GM19395 (cell line): ENCODE results near the gene DCST1.

Experiments
- ATAC-seq: cut with Tn5 transposase; IDR thresholded peaks from one replicate; pipeline ENCODE4 v1.9.1; 2021; ENCODE audit warnings: mild to moderate bottlenecking, moderate library complexity; ENCODE audit not compliant: unreplicated experiment

Gene DCST1

GRCh38 chr1:155030899-155031298 is 2.7 kb upstream of the DCST1 start:
- no peak for ATAC-seq

- ATAC-seq, result no peak
Observed at GRCh38 chr1:155032886-155033285, 738 bp upstream of the DCST1 start.

- no peak for ATAC-seq
Observed at GRCh38 chr1:155034318-155035208, 939 bp downstream of the DCST1 start.

GRCh38 chr1:155035936-155036335 is 2.3 kb downstream of the DCST1 start:
- no peak for ATAC-seq

GRCh38 chr1:155037043-155037442 is 3.4 kb downstream of the DCST1 start:
- no peak for ATAC-seq

- no peak for ATAC-seq
Observed at GRCh38 chr1:155037851-155038441, 4.3 kb downstream of the DCST1 start.

GRCh38 chr1:155038602-155039307 is 5.1 kb downstream of the DCST1 start:
- ATAC-seq, result no peak

- ATAC-seq, result no peak
Observed at GRCh38 chr1:155039308-155039669, 5.7 kb downstream of the DCST1 start.

GRCh38 chr1:155040358-155041093 is 6.9 kb downstream of the DCST1 start:
- no peak for ATAC-seq

GRCh38 chr1:155042789-155043188 is 9.2 kb downstream of the DCST1 start:
- no peak for ATAC-seq

- no peak for ATAC-seq
Observed at GRCh38 chr1:155043301-155043702, 9.7 kb downstream of the DCST1 start.

- ATAC-seq, result no peak
Observed at GRCh38 chr1:155043793-155044192, 10.2 kb downstream of the DCST1 start.

GRCh38 chr1:155044365-155044764 is 10.7 kb downstream of the DCST1 start:
- ATAC-seq, result no peak

GRCh38 chr1:155044812-155045657 is 11.4 kb downstream of the DCST1 start:
- no peak for ATAC-seq

GRCh38 chr1:155048449-155049334 is 15.1 kb downstream of the DCST1 start:
- ATAC-seq, result no peak

GRCh38 chr1:155049651-155050559 is 16.3 kb downstream of the DCST1 start:
- no peak for ATAC-seq

- peak; percentile 55 for ATAC-seq
Observed at GRCh38 chr1:155050560-155051341, 17.1 kb downstream of the DCST1 start, which contains the start of gene ADAM15. TSS of gene ADAM15 (plus strand) at chr1:155051316. CDS start at chr1:155051387, 71 bp downstream.
